AG04450 (cell line): Measurements from ENCODE around the gene CCDC66. TPM values are rescaled to one million over a fixed set of nuclear protein-coding genes. Genes with fewer than 3 reads are reported as not detected.

Experiments
- CTCF ChIA-PET: fragments of 300-600, 350-600 bp; formaldehyde crosslinking; extraction: SDS; loops from one replicate; lab custom pipeline; 2022; ENCODE audit warnings: antibody characterized with exemption, inconsistent platforms; lab: Charles Lee
- POLR2A ChIA-PET: fragments of 350-600 bp; formaldehyde crosslinking; extraction: SDS; loops from one replicate; lab custom pipeline; 2021; ENCODE audit warnings: antibody characterized with exemption, inconsistent platforms; lab: Yijun Ruan, JAX
- DNase-seq: peaks from one replicate; pipeline ENCODE4 v3.0.0-alpha.2; 2011; ENCODE audit warnings: low read depth, low spot score
- H3K27ac ChIP-seq: one replicate; pipeline ENCODE4 v1.5.1; 2012; ENCODE audit warnings: low read depth, low read length, control low read depth
- H3K27me3 ChIP-seq: one replicate; pipeline ENCODE4 v1.6.0; 2012; ENCODE audit warnings: low read length; ENCODE audit not compliant: control insufficient read depth, insufficient read depth
- H3K4me3 ChIP-seq: 2 replicates; pipeline ENCODE4 v1.5.1; 2011; ENCODE audit warnings: mild to moderate bottlenecking, low read depth, low read length, control low read depth
- H3K9me3 ChIP-seq: 2 replicates; pipeline ENCODE4 v1.5.1; 2012; ENCODE audit warnings: low read length; ENCODE audit not compliant: control insufficient read depth, insufficient read depth
- CTCF ChIP-seq: IDR thresholded peaks from 2 replicates; pipeline ENCODE4 v1.5.1; 2011; ENCODE audit warnings: low read depth, low read length, control low read depth, inconsistent platforms
- polyA plus RNA-seq: library from polyadenylated mRNA; depleted of rRNA; stranded (reverse); fragments of >200 nt; gene quantifications from 2 replicates; pipeline ENCODE4 v1.2.3, GENCODE V29; 2011

The CCDC66 gene
- polyA plus RNA-seq, 1 experiment: 12.9 TPM

GRCh38 chr3:56621681-56622080, 64.7 kb downstream of the CCDC66 start:
- H3K27me3 ChIP-seq: no peaks in the 10 kb centered on the region
- no peak overlapping the region for H3K27ac ChIP-seq
- no peak overlapping the region for H3K4me3 ChIP-seq
- no peak for TF ChIP-seq CTCF
- H3K9me3 ChIP-seq: no peaks in the 10 kb centered on the region
- no peak for DNase-seq
- ChIA-PET POLR2A (no interaction called here), CTCF (interaction anchor here (0.6 kb wide), 1 partner anchor 170 kb away, joined by 5 read pairs; no protein-coding TSS in a partner anchor)

- DNase-seq: no peak
- ChIA-PET POLR2A (no interaction called here), CTCF (no interaction called here)
- no peak for TF ChIP-seq CTCF
- Histone ChIP-seq H3K27me3 (no peaks in the 10 kb centered on the region), H3K9me3 (no peaks in the 10 kb centered on the region), H3K27ac (no peak overlapping the region), H3K4me3 (no peak overlapping the region)
These were observed 65.4 kb downstream of the CCDC66 start for GRCh38 chr3:56622381-56622780.

GRCh38 chr3:56624725-56625124, 67.8 kb downstream of the CCDC66 start:
- Histone ChIP-seq H3K4me3 (no peak overlapping the region), H3K27ac (no peak overlapping the region), H3K9me3 (no peaks in the 10 kb centered on the region), H3K27me3 (no peaks in the 10 kb centered on the region)
- no peak for TF ChIP-seq CTCF
- ChIA-PET CTCF (no interaction called here), POLR2A (no interaction called here)
- DNase-seq: no peak

GRCh38 chr3:56629047-56629446, 72.1 kb downstream of the CCDC66 start:
- H3K9me3 ChIP-seq: no peaks in the 10 kb centered on the region
- ChIA-PET POLR2A (interaction anchor here (0.7 to 1.0 kb wide), 3 partner anchors 15 to 53 kb away, joined by 3 to 9 read pairs (median 3); no protein-coding TSS in a partner anchor), CTCF (interaction anchor here (0.6 kb wide), 2 partner anchors 19 to 54 kb away, joined by 3 to 6 read pairs; partner anchors contain the start of gene TASOR)
- H3K4me3 ChIP-seq: no peak overlapping the region
- H3K27ac ChIP-seq: no peak overlapping the region
- TF ChIP-seq CTCF: no peak
- no peaks in the 10 kb centered on the region for H3K27me3 ChIP-seq
- DNase-seq: no peak

- Histone ChIP-seq H3K27ac (no peak overlapping the region), H3K4me3 (no peak overlapping the region), H3K9me3 (no peaks in the 10 kb centered on the region), H3K27me3 (no peaks in the 10 kb centered on the region)
- ChIA-PET POLR2A (interaction anchor here (0.7 to 1.0 kb wide), 3 partner anchors 15 to 53 kb away, joined by 3 to 9 read pairs (median 3); no protein-coding TSS in a partner anchor), CTCF (interaction anchor here (0.6 kb wide), 1 partner anchor 53 kb away, joined by 3 read pairs; the partner anchor contains the start of gene TASOR)
- DNase-seq: no peak
- no peak for TF ChIP-seq CTCF
These were observed 72.5 kb downstream of the CCDC66 start for GRCh38 chr3:56629451-56629850.
